Measurements from ENCODE around the gene TRAF3IP3. TPM values are rescaled to one million over a fixed set of nuclear protein-coding genes. Genes with fewer than 3 reads are reported as not detected.

The TRAF3IP3 gene
- total RNA-seq, 1 experiment from 2014 or later, result not detected

DNA sequence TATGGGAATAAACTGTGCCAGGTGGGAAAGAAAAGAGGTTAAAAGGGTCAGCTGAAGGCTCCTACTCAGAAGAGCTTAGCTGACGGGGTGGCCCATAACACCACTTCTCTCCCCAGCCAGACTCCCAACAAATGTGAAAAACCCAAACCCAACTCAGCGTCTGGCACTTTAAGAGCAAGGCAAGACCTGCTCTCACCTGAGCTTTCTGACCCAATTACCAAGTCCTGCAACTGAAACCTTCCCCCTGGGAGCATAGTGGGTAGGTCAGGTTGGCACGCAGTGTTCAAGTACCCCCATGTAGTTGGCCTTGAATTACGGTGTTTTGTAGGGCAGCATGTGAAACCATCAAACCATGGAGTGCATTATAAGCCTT, 46.9 kb downstream of the TRAF3IP3 start:
- Histone ChIP-seq H3K27me3 (no peaks in the 10 kb centered on the region), H3K36me3 (no peaks in the 10 kb centered on the region), H3K4me3 (no peak overlapping the region), H3K9me3 (no peaks in the 10 kb centered on the region)
- no peak for DNase-seq

GRCh38 chr1:209803568-209803967, 47.7 kb downstream of the TRAF3IP3 start:
- Histone ChIP-seq H3K27me3 (no peaks in the 10 kb centered on the region), H3K9me3 (no peaks in the 10 kb centered on the region), H3K36me3 (no peaks in the 10 kb centered on the region), H3K4me3 (no peak overlapping the region)
- DNase-seq, result no peak

DNA sequence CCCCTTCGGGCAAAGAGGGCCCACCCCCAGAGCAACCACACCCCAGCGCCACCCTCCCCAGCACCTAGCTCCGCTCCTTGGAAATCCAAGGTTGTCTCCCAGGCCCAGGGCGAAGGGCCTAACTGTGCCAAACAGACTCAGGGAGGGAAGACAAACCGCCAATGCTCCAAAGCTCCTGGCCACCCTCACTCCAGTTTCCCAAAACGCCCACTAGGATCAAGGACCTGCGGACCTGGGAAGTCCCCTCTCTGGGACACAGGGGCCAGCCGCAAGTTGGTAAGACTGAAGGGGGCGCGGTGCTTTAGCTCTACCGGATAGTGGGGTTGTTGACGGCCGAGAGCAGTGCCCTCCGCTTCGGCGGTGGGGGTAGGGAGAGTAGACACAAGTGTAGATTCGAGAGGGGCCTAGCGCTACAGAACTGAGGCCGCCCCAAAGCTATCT, 49.5 kb downstream of the TRAF3IP3 start:
- no peaks in the 10 kb centered on the region for H3K36me3 ChIP-seq
- H3K27me3 ChIP-seq, result no peaks in the 10 kb centered on the region
- H3K4me3 ChIP-seq, result no peak overlapping the region
- DNase-seq, result no peak
- H3K9me3 ChIP-seq, result no peaks in the 10 kb centered on the region

DNA sequence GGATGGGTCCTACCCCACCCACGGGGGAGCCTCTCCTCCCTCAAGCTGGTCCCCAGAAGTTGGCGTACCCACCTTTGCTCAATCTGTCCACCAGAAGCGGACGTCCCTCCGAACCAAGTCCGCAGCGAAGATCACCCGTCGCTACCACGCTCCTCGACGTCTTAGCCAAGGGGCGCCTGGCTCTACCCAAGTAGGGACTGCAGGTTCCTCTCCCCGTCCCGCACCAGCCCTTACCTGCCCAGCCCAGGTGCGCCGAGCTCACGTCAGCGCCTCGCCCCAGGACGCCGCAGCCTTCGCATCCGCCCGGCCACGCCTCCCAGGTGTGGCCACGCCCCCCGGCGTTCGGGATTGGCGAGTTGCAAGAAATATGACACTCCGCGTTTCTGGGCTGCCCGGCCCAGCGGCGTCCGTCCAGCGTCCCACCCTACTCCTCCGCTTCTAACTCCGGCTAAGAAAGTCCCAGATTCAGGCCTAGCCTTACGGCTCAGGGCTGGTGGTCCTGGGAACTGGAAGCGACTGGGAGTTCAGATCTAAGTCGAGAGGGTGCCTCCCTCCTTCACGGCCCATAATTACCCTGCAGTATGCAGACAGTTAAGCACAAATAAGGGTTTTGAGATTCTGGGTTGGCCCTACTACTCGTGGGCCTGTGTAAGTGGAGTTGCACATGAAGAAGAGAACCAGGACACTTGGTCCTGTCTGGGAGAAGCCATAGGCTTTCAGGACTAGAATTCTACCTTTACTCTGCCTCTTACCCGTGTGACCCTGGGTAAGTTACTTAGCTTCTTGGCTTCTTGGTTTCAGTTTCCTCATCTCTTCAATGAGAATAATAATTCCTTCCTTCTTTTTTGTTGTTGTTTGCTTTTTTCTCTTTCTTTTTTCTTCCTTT, 50.3 kb downstream of the TRAF3IP3 start, which contains the start of gene IRF6:
TSS of gene IRF6 (minus strand) at position 268 of the 886 bp plus-strand sequence. CDS start 4,729 bp downstream, outside the sequence.
- Histone ChIP-seq H3K36me3 (no peaks in the 10 kb centered on the region), H3K27me3 (no peaks in the 10 kb centered on the region), H3K9me3 (no peaks in the 10 kb centered on the region), H3K4me3 (no peak within 1 kb of the TSS)
- no peak for DNase-seq

GRCh38 chr1:209807509-209807908, 51.7 kb downstream of the TRAF3IP3 start:
- H3K4me3 ChIP-seq, result no peak overlapping the region
- H3K9me3 ChIP-seq, result no peaks in the 10 kb centered on the region
- H3K27me3 ChIP-seq, result no peaks in the 10 kb centered on the region
- H3K36me3 ChIP-seq, result no peaks in the 10 kb centered on the region
- DNase-seq, result no peak

DNA sequence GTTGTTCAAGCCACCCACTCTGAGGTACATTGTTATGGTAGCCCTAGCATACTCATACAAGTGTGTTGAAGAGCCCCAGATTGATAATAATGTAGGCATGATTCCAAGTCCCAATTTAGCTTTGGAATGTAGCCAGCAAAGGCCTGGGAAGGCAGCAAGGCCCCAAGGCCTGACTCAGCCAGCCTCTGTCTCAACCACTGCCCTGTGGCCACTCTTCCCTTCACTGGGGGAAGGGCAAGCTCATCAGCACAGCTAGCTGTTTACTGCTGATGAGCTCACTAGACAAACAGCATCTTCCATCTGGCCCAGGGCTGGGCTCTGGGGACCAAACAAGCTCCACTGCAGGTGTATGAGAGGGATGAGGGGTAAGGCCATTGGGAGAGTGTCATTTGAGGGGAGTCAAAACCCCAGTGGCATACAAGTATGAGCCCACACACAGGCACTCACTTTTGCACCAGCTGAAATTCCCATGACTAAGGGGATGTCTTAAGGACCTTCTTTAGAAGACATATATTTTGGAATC, 52.3 kb downstream of the TRAF3IP3 start:
- Histone ChIP-seq H3K27me3 (no peaks in the 10 kb centered on the region), H3K36me3 (no peaks in the 10 kb centered on the region), H3K9me3 (no peaks in the 10 kb centered on the region), H3K4me3 (no peak overlapping the region)
- peak; percentile 74 for DNase-seq

- no peak for DNase-seq
- no peaks in the 10 kb centered on the region for H3K9me3 ChIP-seq
- no peak overlapping the region for H3K4me3 ChIP-seq
- no peaks in the 10 kb centered on the region for H3K27me3 ChIP-seq
- H3K36me3 ChIP-seq, result no peaks in the 10 kb centered on the region
Observed at GRCh38 chr1:209809611-209810010, 53.8 kb downstream of the TRAF3IP3 start.

GRCh38 chr1:209810783-209811182, 54.9 kb downstream of the TRAF3IP3 start:
- H3K27me3 ChIP-seq, result no peaks in the 10 kb centered on the region
- no peak for DNase-seq
- H3K9me3 ChIP-seq, result no peaks in the 10 kb centered on the region
- no peak overlapping the region for H3K4me3 ChIP-seq
- no peaks in the 10 kb centered on the region for H3K36me3 ChIP-seq

- Histone ChIP-seq H3K27me3 (no peaks in the 10 kb centered on the region), H3K4me3 (no peak overlapping the region), H3K36me3 (no peaks in the 10 kb centered on the region), H3K9me3 (no peaks in the 10 kb centered on the region)
- no peak for DNase-seq
Observed at GRCh38 chr1:209813902-209814301, 58.0 kb downstream of the TRAF3IP3 start.

- no peaks in the 10 kb centered on the region for H3K36me3 ChIP-seq
- no peak overlapping the region for H3K4me3 ChIP-seq
- DNase-seq, result no peak
- H3K9me3 ChIP-seq, result no peaks in the 10 kb centered on the region; the same call in 1 of the 2 replicates
- H3K27me3 ChIP-seq, result no peaks in the 10 kb centered on the region
Observed at GRCh38 chr1:209815490-209815889, 59.6 kb downstream of the TRAF3IP3 start.

DNA sequence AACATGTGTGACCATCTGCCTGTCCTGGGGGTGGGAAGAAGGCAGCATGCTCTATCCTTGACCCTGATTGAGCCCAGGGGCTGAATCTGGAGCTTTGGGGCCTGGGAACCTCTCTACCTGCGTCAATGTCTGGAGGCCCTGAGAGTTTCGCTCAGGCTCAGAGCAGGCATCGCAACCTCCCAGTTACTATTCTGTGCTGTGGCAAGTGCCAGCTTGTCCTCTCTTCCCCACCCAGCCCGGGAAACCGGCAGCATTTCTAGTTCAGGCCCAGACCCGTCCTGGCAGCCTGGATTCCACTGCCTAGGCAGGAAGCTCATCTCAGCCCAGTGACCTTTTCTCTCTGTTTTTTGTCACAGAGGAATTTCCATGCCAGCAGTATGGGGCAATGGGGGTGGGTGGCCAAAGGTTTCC, 60.1 kb downstream of the TRAF3IP3 start:
- no peaks in the 10 kb centered on the region for H3K27me3 ChIP-seq
- no peaks in the 10 kb centered on the region; the same call in 1 of the 2 replicates for H3K9me3 ChIP-seq
- H3K4me3 ChIP-seq, result no peak overlapping the region
- no peaks in the 10 kb centered on the region for H3K36me3 ChIP-seq
- no peak for DNase-seq

DNA sequence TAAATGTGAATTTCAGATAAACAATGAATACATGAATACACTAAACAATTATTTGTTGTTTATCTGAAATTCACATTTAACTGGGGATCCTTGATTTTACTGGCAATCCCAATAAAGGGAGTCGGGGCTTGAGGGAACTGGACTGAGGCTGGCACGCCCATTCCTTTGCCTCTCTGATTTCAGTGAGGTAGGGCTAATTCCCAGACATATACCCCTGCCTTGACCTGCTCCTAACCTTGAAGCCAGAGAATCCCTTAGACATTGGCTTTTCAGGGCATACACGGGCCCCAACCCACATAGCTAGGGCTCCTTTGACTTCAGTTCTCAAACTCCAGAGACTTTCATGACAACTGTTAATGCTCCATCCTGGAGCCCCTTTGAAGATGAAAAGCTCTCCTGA, 61.1 kb downstream of the TRAF3IP3 start:
- no peak overlapping the region for H3K4me3 ChIP-seq
- H3K27me3 ChIP-seq, result no peaks in the 10 kb centered on the region
- DNase-seq, result no peak
- H3K36me3 ChIP-seq, result no peaks in the 10 kb centered on the region
- H3K9me3 ChIP-seq, result no peaks in the 10 kb centered on the region; the same call in 1 of the 2 replicates

- DNase-seq, result no peak
Observed at GRCh38 chr1:209817691-209818090, 61.8 kb downstream of the TRAF3IP3 start.

DNA sequence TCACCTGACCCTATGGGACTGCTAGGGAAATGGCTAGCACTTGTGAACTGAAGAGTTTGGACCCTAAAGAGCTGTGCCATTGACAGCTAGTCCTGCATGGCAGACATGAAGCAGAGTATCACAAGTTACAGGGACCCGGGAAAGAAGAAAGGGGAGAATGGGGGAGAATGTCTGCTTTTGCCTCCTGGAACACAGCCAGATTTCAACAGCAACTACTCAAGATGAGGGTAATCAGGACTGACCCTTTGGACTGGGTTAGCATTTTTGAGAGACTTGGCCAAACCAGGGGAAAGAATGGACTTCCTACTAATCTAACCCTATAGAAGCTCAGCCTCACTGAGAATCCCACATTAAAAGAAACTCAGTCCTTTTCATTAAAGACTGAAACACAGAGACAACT, 63.2 kb downstream of the TRAF3IP3 start:
- no peaks in the 10 kb centered on the region; the same call in 1 of the 2 replicates for H3K9me3 ChIP-seq
- no peak for DNase-seq
- H3K4me3 ChIP-seq, result no peak overlapping the region
- H3K27me3 ChIP-seq, result no peaks in the 10 kb centered on the region
- no peaks in the 10 kb centered on the region for H3K36me3 ChIP-seq

More at GRCh38 chr1:209817691-209818090, 61.8 kb downstream of the TRAF3IP3 start:
- Histone ChIP-seq H3K27me3 (no peaks in the 10 kb centered on the region), H3K36me3 (no peaks in the 10 kb centered on the region), H3K4me3 (no peak overlapping the region), H3K9me3 (no peaks in the 10 kb centered on the region; the same call in 1 of the 2 replicates)

GRCh38 chr1:209820986-209821385, 65.1 kb downstream of the TRAF3IP3 start:
- no peaks in the 10 kb centered on the region for H3K36me3 ChIP-seq
- DNase-seq, result no peak
- H3K27me3 ChIP-seq, result no peaks in the 10 kb centered on the region
- no peak overlapping the region for H3K4me3 ChIP-seq
- no peaks in the 10 kb centered on the region; the same call in 1 of the 2 replicates for H3K9me3 ChIP-seq

DNA sequence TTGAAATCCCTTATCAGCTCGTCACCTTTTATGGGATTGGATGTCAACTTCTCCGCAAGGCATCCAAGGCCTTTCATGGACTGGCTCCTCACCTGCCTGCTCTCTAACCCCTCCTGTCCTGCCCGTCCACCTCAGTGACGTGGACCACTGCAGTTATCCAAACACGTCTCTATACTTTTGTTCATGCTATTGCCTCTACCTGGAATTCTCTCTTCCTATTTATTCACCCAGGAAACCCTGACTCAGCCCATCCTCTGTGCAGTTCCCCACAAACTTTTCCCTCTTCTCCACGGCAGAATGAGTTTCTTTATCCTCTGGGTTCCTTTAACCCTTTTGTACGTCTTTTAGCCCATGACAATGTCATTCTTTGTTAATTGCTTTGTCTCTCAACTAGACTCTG, 66.9 kb downstream of the TRAF3IP3 start:
- no peak for DNase-seq
- Histone ChIP-seq H3K36me3 (no peaks in the 10 kb centered on the region), H3K4me3 (no peak overlapping the region), H3K27me3 (no peaks in the 10 kb centered on the region), H3K9me3 (no peaks in the 10 kb centered on the region; the same call in 1 of the 2 replicates)

- Histone ChIP-seq H3K36me3 (no peaks in the 10 kb centered on the region), H3K27me3 (no peaks in the 10 kb centered on the region), H3K9me3 (no peaks in the 10 kb centered on the region; the same call in 1 of the 2 replicates), H3K4me3 (no peak overlapping the region)
- DNase-seq, result no peak
Observed at GRCh38 chr1:209823143-209824041, 67.5 kb downstream of the TRAF3IP3 start.
